PC-9 (cell line): ENCODE results near the gene CSRNP2. TPM values are rescaled to one million over a fixed set of nuclear protein-coding genes. Genes with fewer than 3 reads are reported as not detected.

Experiments used
- BruUV-seq: library from RNA; stranded (reverse); fragments of 400-500 nt; replicated peaks from 2 replicates; lab custom pipeline; 2021; lab: Mats Ljungman, UMichigan
- CTCF ChIA-PET: fragments of 300-600 bp; sonication (Branson Sonifier 250); formaldehyde crosslinking; loops from one replicate; lab custom pipeline; 2022; ENCODE audit warnings: antibody characterized with exemption; lab: Charles Lee
- POLR2A ChIA-PET: fragments of 300-600 bp; sonication (Branson Sonifier 250); formaldehyde crosslinking; loops from one replicate; lab custom pipeline; 2022; ENCODE audit warnings: antibody characterized with exemption; ENCODE audit not compliant: unreplicated experiment; lab: Charles Lee
- DNase-seq, 2 experiments: peaks; one replicate each; pipeline versions ENCODE4 v3.0.0 to v3.0.0-alpha.2; 2015 to 2022; ENCODE audit warnings: mixed read lengths in 1 of 2
- H2AFZ ChIP-seq: fragments of 200-600 bp; sonication (generic); 2 replicates; pipeline ENCODE4 v1.8.1; 2017; ENCODE audit warnings: antibody characterized with exemption
- H3F3A ChIP-seq: fragments of 200-600 bp; sonication (generic); 2 replicates; pipeline ENCODE4 v1.8.1; 2017; ENCODE audit warnings: antibody characterized with exemption, mild to moderate bottlenecking, low read depth; ENCODE audit not compliant: insufficient read depth
- H3K27ac ChIP-seq: fragments of 200-600 bp; sonication (generic); 2 replicates; pipeline ENCODE4 v1.6.1; 2016; ENCODE audit warnings: mixed run types
- H3K27me3 ChIP-seq: fragments of 200-600 bp; sonication (generic); 2 replicates; pipeline ENCODE4 v1.6.1; 2016; ENCODE audit warnings: low read depth, mixed run types; ENCODE audit not compliant: insufficient read depth
- H3K36me3 ChIP-seq: fragments of 200-600 bp; sonication (generic); 2 replicates; pipeline ENCODE4 v1.6.1; 2016; ENCODE audit warnings: low read depth, mixed run types
- H3K4me1 ChIP-seq: fragments of 200-600 bp; sonication (generic); replicated peaks from 2 replicates; pipeline ENCODE4 v1.6.1; 2016; ENCODE audit warnings: mixed run types; ENCODE audit not compliant: insufficient read depth
- H3K4me2 ChIP-seq: fragments of 200-600 bp; sonication (generic); 2 replicates; pipeline ENCODE4 v1.6.1; 2017; ENCODE audit warnings: mixed run types
- H3K4me3 ChIP-seq: fragments of 200-600 bp; sonication (generic); 2 replicates; pipeline ENCODE4 v1.6.1; 2016; ENCODE audit warnings: mixed run types
- H3K79me2 ChIP-seq: fragments of 200-600 bp; sonication (generic); 2 replicates; pipeline ENCODE4 v1.6.1; 2017; ENCODE audit warnings: low read depth, mixed run types
- H3K9me2 ChIP-seq: fragments of 200-600 bp; sonication (generic); 2 replicates; pipeline ENCODE4 v1.8.1; 2017; ENCODE audit warnings: mild to moderate bottlenecking; ENCODE audit not compliant: insufficient read depth
- H3K9me3 ChIP-seq: fragments of 200-600 bp; sonication (generic); 2 replicates; pipeline ENCODE4 v1.8.1; 2016; ENCODE audit warnings: low read depth; ENCODE audit not compliant: insufficient read depth
- H4K20me1 ChIP-seq: fragments of 200-600 bp; sonication (generic); 2 replicates; pipeline ENCODE4 v1.8.1; 2017; ENCODE audit not compliant: insufficient read depth
- CTCF ChIP-seq: fragments of 200-600 bp; sonication (generic); conservative IDR thresholded peaks from 2 replicates; pipeline ENCODE4 v1.6.1; 2017; ENCODE audit warnings: mixed run types, antibody characterized with exemption, mild to moderate bottlenecking, moderate library complexity
- EZH2 ChIP-seq: fragments of 200-600 bp; sonication (generic); IDR thresholded peaks from 2 replicates; pipeline ENCODE4 v1.8.0; 2017; ENCODE audit warnings: antibody characterized with exemption, low read depth
- intact Hi-C: fragments of 100-400 bp; cut with micrococcal nuclease; formaldehyde crosslinking; loops from one replicate; pipeline ENCODE4 v1.10.0; 2022; ENCODE audit not compliant: unreplicated experiment
- total RNA-seq: library from RNA; stranded (reverse); gene quantifications from 2 replicates; pipeline ENCODE4 v1.2.3, GENCODE V29; 2021

CSRNP2 gene
- total RNA-seq, 1 experiment from 2014 or later = 19.3 TPM

GRCh38 chr12:51025836-51026638 is 57.4 kb downstream of the CSRNP2 start, which contains the start of gene SLC11A2:
Gene SLC11A2, minus strand, starts transcription at chr12:51026384. Its CDS starts 15,656 bp downstream, at chr12:51010728.
- H3K4me3 ChIP-seq = peak within 1 kb of the TSS; percentile 77
- peak; percentile 89 to 92 for DNase-seq
- H3K4me1 ChIP-seq = peaks cover 58% of the 10 kb centered on the region
- ChIA-PET POLR2A (interaction anchor here (0.9 kb wide), 1 partner anchor 213 kb away, joined by 4 read pairs; the partner anchor contains the start of gene DAZAP2), CTCF (interaction anchor here (0.6 to 1.2 kb wide), 2 partner anchors 20 to 776 kb away, joined by 3 to 4 read pairs; no protein-coding TSS in a partner anchor)
- peak within 1 kb of the TSS; percentile 96 for H3K27ac ChIP-seq
- peak within 1 kb of the TSS; percentile 88 for H2AFZ ChIP-seq
- H3K9me3 ChIP-seq = no peaks in the 10 kb centered on the region
- 0 out of 2 replicates have a peak, but pooled peaks cover 3% of the 10 kb centered on the region for H4K20me1 ChIP-seq
- TF ChIP-seq EZH2 (no peak), CTCF (no peak)
- H3K4me2 ChIP-seq = peak within 1 kb of the TSS; percentile 91
- intact Hi-C loops = loop anchor here (1.0 to 10.0 kb wide), 3 partner anchors 21 to 101 kb away; a partner anchor contains a TSS
- no peaks in the 10 kb centered on the region for H3K9me2 ChIP-seq
- H3F3A ChIP-seq = peaks cover 59% of the 10 kb centered on the region
- no peaks in the 10 kb centered on the region for H3K36me3 ChIP-seq
- peaks cover 49% of the 10 kb centered on the region for H3K79me2 ChIP-seq
- no TSS peak for BruUV-seq
- no peaks in the 10 kb centered on the region for H3K27me3 ChIP-seq

GRCh38 chr12:51025338-51025835 is 58.0 kb downstream of the CSRNP2 start:
- POLR2A ChIA-PET = no interaction called here

More at GRCh38 chr12:51025338-51025835, 58.0 kb downstream of the CSRNP2 start:
- Histone ChIP-seq H4K20me1 (0 out of 2 replicates have a peak, but pooled peaks cover 4% of the 10 kb centered on the region), H3K9me3 (no peaks in the 10 kb centered on the region), H3K9me2 (no peaks in the 10 kb centered on the region), H3F3A (peaks cover 55% of the 10 kb centered on the region), H3K4me3 (peak overlapping the region; percentile 77), H3K27me3 (no peaks in the 10 kb centered on the region), H3K27ac (peak overlapping the region; percentile 96), H3K4me2 (peak overlapping the region; percentile 91), H3K36me3 (no peaks in the 10 kb centered on the region), H3K4me1 (peaks cover 55% of the 10 kb centered on the region), H3K79me2 (peaks cover 56% of the 10 kb centered on the region), H2AFZ (peak overlapping the region; percentile 88)
- BruUV-seq = no TSS peak
- TF ChIP-seq EZH2 (no peak), CTCF (no peak)
- DNase-seq = no peak
- intact Hi-C loops = loop anchor here (5.0 to 10.0 kb wide), 2 partner anchors 38 to 101 kb away; a partner anchor contains a TSS
- CTCF ChIA-PET = no interaction called here
